ENCODE measurements around the gene USP24. TPM values are rescaled to one million over a fixed set of nuclear protein-coding genes. Genes with fewer than 3 reads are reported as not detected.

Gene USP24
- polyA plus RNA-seq, 1 of the 3 experiments (the other 2 are of a cell fraction) = 8.1 TPM

DNA sequence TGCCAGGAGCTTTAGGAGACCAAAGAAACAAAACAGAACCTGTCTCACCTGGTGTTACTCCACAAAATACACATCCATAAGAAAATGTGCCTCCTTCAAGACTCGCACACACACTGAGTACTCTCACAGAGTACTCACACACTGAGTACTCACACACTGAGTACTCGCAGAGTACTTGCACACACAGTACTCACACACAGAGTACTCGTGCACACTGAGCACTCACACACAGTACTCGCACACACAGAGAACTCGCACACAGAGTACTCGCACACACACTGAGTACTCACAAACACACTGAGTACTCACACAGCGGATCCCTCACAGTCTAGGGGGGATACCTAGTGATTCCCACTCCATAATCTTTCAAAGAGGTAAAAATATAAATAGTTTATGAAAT, 135.5 kb downstream of the USP24 start (continued):
- TF ChIP-seq, protein P1, sequence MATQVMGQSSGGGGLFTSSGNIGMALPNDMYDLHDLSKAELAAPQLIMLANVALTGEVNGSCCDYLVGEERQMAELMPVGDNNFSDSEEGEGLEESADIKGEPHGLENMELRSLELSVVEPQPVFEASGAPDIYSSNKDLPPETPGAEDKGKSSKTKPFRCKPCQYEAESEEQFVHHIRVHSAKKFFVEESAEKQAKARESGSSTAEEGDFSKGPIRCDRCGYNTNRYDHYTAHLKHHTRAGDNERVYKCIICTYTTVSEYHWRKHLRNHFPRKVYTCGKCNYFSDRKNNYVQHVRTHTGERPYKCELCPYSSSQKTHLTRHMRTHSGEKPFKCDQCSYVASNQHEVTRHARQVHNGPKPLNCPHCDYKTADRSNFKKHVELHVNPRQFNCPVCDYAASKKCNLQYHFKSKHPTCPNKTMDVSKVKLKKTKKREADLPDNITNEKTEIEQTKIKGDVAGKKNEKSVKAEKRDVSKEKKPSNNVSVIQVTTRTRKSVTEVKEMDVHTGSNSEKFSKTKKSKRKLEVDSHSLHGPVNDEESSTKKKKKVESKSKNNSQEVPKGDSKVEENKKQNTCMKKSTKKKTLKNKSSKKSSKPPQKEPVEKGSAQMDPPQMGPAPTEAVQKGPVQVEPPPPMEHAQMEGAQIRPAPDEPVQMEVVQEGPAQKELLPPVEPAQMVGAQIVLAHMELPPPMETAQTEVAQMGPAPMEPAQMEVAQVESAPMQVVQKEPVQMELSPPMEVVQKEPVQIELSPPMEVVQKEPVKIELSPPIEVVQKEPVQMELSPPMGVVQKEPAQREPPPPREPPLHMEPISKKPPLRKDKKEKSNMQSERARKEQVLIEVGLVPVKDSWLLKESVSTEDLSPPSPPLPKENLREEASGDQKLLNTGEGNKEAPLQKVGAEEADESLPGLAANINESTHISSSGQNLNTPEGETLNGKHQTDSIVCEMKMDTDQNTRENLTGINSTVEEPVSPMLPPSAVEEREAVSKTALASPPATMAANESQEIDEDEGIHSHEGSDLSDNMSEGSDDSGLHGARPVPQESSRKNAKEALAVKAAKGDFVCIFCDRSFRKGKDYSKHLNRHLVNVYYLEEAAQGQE (IDR thresholded peaks at IDR 0.05; ENCODE audit: low read depth, low read length) = no peak
- TF ChIP-seq CHD2 (IDR thresholded peaks at IDR 0.05; ENCODE audit: low read length, partially characterized antibody) (no peak), YY1 (IDR thresholded peaks at IDR 0.05; ENCODE audit: low read depth) (no peak), RXRA (IDR thresholded peaks at IDR 0.05; ENCODE audit: borderline replicate concordance, low read depth) (no peak)

DNA sequence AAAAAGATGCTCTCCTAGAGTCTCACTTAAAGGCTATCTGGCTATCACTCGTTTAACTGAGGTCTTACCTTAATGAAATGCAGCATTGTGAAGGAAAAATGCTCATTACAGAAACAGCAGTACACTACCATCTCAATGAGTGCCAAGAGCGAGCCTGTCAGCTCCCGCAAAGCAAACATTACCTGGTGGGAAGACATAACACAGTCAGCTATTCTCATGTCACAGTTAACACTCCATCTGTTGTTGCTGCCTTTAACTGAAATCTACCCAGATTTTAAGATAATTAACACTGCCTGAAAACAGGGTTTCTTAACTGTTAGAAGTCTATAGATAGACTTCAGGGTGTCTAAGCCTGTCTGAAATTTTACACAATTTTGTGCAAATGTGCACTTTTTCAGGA, 136.7 kb downstream of the USP24 start:
- no peak overlapping the region for H3K9ac ChIP-seq
- no peak overlapping the region for H2AFZ ChIP-seq (ENCODE audit: low read depth)
- peaks cover 19% of the 10 kb centered on the region for H3F3A ChIP-seq (replicated peaks; ENCODE audit: insufficient read depth)
- 75% methylated on average over 3 of the region's 3 CpGs for WGBS (ENCODE audit: low lambda C conversion rate)
- TF ChIP-seq YY1 (IDR thresholded peaks at IDR 0.05; ENCODE audit: low read depth) (no peak), JUND (IDR thresholded peaks at IDR 0.05) (no peak)
- ChIA-PET CTCF (interaction anchor here (1.8 kb wide), 1 partner anchor 128 kb away, joined by 4 read pairs; no protein-coding TSS in a partner anchor), POLR2A (no interaction called here)
- H4K20me1 ChIP-seq (ENCODE audit: insufficient read depth) = no peaks in the 10 kb centered on the region
- DNase-seq = no peak
- no peaks in the 10 kb centered on the region for H3K9me3 ChIP-seq
- H3K4me3 ChIP-seq (ENCODE audit: low read depth in 2 of 2, low read length in 1 of 2) = no peak overlapping the region
- H3K79me2 ChIP-seq (ENCODE audit: insufficient read depth) = no peaks in the 10 kb centered on the region
- 0 out of 4 replicates have a peak, but pooled peaks cover 0 to 12% of the 10 kb centered on the region in 2 experiments for H3K4me1 ChIP-seq (ENCODE audit: control insufficient read depth in 1 of 2, insufficient read depth in 2 of 2, low read depth in 1 of 2, low read length in 1 of 2)
- H3K4me2 ChIP-seq = no peak overlapping the region
- no peaks in the 10 kb centered on the region for H3K27me3 ChIP-seq (ENCODE audit: insufficient read depth)
- peaks cover 67 to 94% of the 10 kb centered on the region in 2 experiments for H3K36me3 ChIP-seq (replicated peaks in 1 of 2; ENCODE audit: control insufficient read depth in 1 of 2, insufficient read depth in 2 of 2, low read length in 1 of 2)
- H3K27ac ChIP-seq (ENCODE audit: low read depth in 2 of 2, low read length in 1 of 2) = no peak overlapping the region
- no peaks in the 10 kb centered on the region for H3K9me2 ChIP-seq

DNA sequence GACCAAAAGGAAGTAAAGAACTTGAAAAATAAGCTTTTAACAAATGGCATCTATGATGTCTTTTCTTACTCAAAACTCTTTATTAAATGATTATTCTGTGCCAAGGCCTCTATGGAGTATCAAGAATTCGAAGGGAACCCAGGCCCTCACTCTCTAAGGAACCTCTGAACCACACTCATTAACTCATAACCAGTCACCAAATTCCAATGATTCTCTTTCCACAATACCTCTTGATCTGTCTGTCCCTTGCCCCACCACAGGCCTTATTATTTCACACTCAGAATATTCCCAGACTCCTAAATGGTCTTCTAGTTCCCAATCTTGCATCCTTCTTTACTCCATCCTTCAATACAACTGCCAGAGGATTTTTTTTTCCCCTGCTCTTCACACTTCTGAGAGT, 138.8 kb downstream of the USP24 start:
- Histone ChIP-seq H2AFZ (ENCODE audit: low read depth) (no peak overlapping the region), H3K36me3 (replicated peaks in 1 of 2; ENCODE audit: control insufficient read depth in 1 of 2, insufficient read depth in 2 of 2, low read length in 1 of 2) (peaks cover 70 to 93% of the 10 kb centered on the region in 2 experiments), H3K27ac (ENCODE audit: low read depth in 2 of 2, low read length in 1 of 2) (no peak overlapping the region), H3K79me2 (ENCODE audit: insufficient read depth) (no peaks in the 10 kb centered on the region), H3K4me1 (ENCODE audit: control insufficient read depth in 1 of 2, insufficient read depth in 2 of 2, low read depth in 1 of 2, low read length in 1 of 2) (peaks cover 0 to 5% of the 10 kb centered on the region in 2 experiments; a peak in 1 of 4 replicates), H3K4me3 (ENCODE audit: low read depth in 2 of 2, low read length in 1 of 2) (no peak overlapping the region), H3K9ac (no peak overlapping the region), H3F3A (replicated peaks; ENCODE audit: insufficient read depth) (peaks cover 3% of the 10 kb centered on the region), H4K20me1 (ENCODE audit: insufficient read depth) (no peaks in the 10 kb centered on the region), H3K9me3 (no peaks in the 10 kb centered on the region), H3K27me3 (ENCODE audit: insufficient read depth) (no peaks in the 10 kb centered on the region), H3K4me2 (no peak overlapping the region), H3K9me2 (no peaks in the 10 kb centered on the region)
- 96% methylated on average over 1 of the region's 1 CpG for WGBS (ENCODE audit: low lambda C conversion rate)
- DNase-seq = no peak
- ChIA-PET CTCF (interaction anchor here (0.6 kb wide), 1 partner anchor 28 kb away, joined by 3 read pairs; no protein-coding TSS in a partner anchor), POLR2A (no interaction called here)
- TF ChIP-seq CHD2 (IDR thresholded peaks at IDR 0.05; ENCODE audit: low read length, partially characterized antibody) = no peak
- TF ChIP-seq MEF2A (IDR thresholded peaks at IDR 0.05; ENCODE audit: borderline replicate concordance, low read depth) = no peak
- TF ChIP-seq ELF1 (IDR thresholded peaks at IDR 0.05) = no peak
- TF ChIP-seq NFIC (IDR thresholded peaks at IDR 0.05; ENCODE audit: borderline replicate concordance) = no peak
- TF ChIP-seq, protein P2, sequence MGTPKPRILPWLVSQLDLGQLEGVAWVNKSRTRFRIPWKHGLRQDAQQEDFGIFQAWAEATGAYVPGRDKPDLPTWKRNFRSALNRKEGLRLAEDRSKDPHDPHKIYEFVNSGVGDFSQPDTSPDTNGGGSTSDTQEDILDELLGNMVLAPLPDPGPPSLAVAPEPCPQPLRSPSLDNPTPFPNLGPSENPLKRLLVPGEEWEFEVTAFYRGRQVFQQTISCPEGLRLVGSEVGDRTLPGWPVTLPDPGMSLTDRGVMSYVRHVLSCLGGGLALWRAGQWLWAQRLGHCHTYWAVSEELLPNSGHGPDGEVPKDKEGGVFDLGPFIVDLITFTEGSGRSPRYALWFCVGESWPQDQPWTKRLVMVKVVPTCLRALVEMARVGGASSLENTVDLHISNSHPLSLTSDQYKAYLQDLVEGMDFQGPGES (IDR thresholded peaks at IDR 0.05; ENCODE audit: low read depth, low read length) = no peak
- TF ChIP-seq NRF1 (IDR thresholded peaks at IDR 0.05; ENCODE audit: low read depth, low read length) = no peak
- TF ChIP-seq SIN3A (IDR thresholded peaks at IDR 0.05; ENCODE audit: borderline replicate concordance, low read depth, low read length) = no peak
- TF ChIP-seq, protein P3, sequence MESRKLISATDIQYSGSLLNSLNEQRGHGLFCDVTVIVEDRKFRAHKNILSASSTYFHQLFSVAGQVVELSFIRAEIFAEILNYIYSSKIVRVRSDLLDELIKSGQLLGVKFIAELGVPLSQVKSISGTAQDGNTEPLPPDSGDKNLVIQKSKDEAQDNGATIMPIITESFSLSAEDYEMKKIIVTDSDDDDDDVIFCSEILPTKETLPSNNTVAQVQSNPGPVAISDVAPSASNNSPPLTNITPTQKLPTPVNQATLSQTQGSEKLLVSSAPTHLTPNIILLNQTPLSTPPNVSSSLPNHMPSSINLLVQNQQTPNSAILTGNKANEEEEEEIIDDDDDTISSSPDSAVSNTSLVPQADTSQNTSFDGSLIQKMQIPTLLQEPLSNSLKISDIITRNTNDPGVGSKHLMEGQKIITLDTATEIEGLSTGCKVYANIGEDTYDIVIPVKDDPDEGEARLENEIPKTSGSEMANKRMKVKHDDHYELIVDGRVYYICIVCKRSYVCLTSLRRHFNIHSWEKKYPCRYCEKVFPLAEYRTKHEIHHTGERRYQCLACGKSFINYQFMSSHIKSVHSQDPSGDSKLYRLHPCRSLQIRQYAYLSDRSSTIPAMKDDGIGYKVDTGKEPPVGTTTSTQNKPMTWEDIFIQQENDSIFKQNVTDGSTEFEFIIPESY (IDR thresholded peaks at IDR 0.05; ENCODE audit: borderline replicate concordance, low read depth) = no peak
- TF ChIP-seq EZH2phosphoT487 (IDR thresholded peaks at IDR 0.05; ENCODE audit: borderline replicate concordance, low read depth) = no peak
- TF ChIP-seq, protein P4, sequence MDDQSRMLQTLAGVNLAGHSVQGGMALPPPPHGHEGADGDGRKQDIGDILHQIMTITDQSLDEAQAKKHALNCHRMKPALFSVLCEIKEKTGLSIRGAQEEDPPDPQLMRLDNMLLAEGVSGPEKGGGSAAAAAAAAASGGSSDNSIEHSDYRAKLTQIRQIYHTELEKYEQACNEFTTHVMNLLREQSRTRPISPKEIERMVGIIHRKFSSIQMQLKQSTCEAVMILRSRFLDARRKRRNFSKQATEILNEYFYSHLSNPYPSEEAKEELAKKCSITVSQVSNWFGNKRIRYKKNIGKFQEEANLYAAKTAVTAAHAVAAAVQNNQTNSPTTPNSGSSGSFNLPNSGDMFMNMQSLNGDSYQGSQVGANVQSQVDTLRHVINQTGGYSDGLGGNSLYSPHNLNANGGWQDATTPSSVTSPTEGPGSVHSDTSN (IDR thresholded peaks at IDR 0.05) = no peak
